ENCODE data around the gene TNRC6B.
A peak's percentile ranks its signal among the peaks of the same experiment; 100 is the strongest.

Gene TNRC6B

DNA sequence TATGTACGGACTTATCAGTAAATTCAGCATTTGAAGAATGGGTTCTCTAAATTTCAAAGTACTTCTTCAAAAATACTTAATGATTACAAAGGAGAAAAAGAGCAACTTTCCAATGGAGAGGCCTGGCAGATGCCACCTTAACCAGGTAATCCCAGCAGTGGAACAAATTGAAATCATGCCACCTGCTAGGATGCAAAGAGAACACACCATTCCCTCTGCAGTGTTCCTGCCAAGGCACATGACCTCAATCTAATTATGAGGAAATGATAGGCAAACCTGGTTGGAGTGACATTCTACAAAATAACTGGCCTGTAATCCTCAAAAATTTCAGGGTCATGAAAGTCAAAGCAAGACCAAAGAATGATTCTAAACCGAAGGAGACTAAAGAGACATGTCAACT, 21.5 kb downstream of the TNRC6B start:
- H3K9ac ChIP-seq (ENCODE audit: low read length in 2 of 2) = no peak overlapping the region
- H3K27ac ChIP-seq (ENCODE audit: low read length) = no peak overlapping the region
- H3K4me1 ChIP-seq (ENCODE audit: control insufficient read depth, insufficient read depth, low read length) = peaks cover 61% of the 10 kb centered on the region
- no peaks in the 10 kb centered on the region for H3K9me3 ChIP-seq (ENCODE audit: control insufficient read depth in 2 of 2, low read length in 2 of 2)
- no peaks in the 10 kb centered on the region for H3K27me3 ChIP-seq (ENCODE audit: control insufficient read depth in 1 of 2, insufficient read depth in 2 of 2, low read length in 2 of 2)
- H3K4me3 ChIP-seq (ENCODE audit: low read length in 2 of 2) = no peak overlapping the region
- H3K36me3 ChIP-seq (ENCODE audit: control insufficient read depth in 2 of 2, insufficient read depth in 2 of 2, low read length in 2 of 2) = no peaks in the 10 kb centered on the region

- Histone ChIP-seq H3K27me3 (ENCODE audit: control insufficient read depth in 1 of 2, insufficient read depth in 2 of 2, low read length in 2 of 2) (no peaks in the 10 kb centered on the region), H3K27ac (ENCODE audit: low read length) (no peak overlapping the region), H3K4me1 (ENCODE audit: control insufficient read depth, insufficient read depth, low read length) (peaks cover 61% of the 10 kb centered on the region), H3K36me3 (ENCODE audit: control insufficient read depth in 2 of 2, insufficient read depth in 2 of 2, low read length in 2 of 2) (no peaks in the 10 kb centered on the region), H3K9me3 (ENCODE audit: control insufficient read depth in 2 of 2, low read length in 2 of 2) (no peaks in the 10 kb centered on the region), H3K4me3 (ENCODE audit: low read length in 2 of 2) (no peak overlapping the region), H3K9ac (ENCODE audit: low read length in 2 of 2) (no peak overlapping the region)
Observed at GRCh38 chr22:40199852-40200251, 22.1 kb downstream of the TNRC6B start.

- Histone ChIP-seq H3K4me3 (ENCODE audit: low read length in 2 of 2) (no peak overlapping the region), H3K27me3 (ENCODE audit: control insufficient read depth in 1 of 2, insufficient read depth in 2 of 2, low read length in 2 of 2) (no peaks in the 10 kb centered on the region), H3K36me3 (ENCODE audit: control insufficient read depth in 2 of 2, insufficient read depth in 2 of 2, low read length in 2 of 2) (no peaks in the 10 kb centered on the region), H3K4me1 (ENCODE audit: control insufficient read depth, insufficient read depth, low read length) (peaks cover 57% of the 10 kb centered on the region), H3K27ac (ENCODE audit: low read length) (no peak overlapping the region), H3K9ac (ENCODE audit: low read length in 2 of 2) (no peak overlapping the region), H3K9me3 (ENCODE audit: control insufficient read depth in 2 of 2, low read length in 2 of 2) (no peaks in the 10 kb centered on the region)
Observed at GRCh38 chr22:40200795-40201530, 23.2 kb downstream of the TNRC6B start.

- Histone ChIP-seq H3K4me1 (ENCODE audit: control insufficient read depth, insufficient read depth, low read length) (peaks cover 43% of the 10 kb centered on the region), H3K9ac (ENCODE audit: low read length in 2 of 2) (no peak overlapping the region), H3K9me3 (ENCODE audit: control insufficient read depth in 2 of 2, low read length in 2 of 2) (no peaks in the 10 kb centered on the region), H3K27me3 (ENCODE audit: control insufficient read depth in 1 of 2, insufficient read depth in 2 of 2, low read length in 2 of 2) (no peaks in the 10 kb centered on the region), H3K27ac (ENCODE audit: low read length) (peak overlapping the region; percentile 3), H3K36me3 (ENCODE audit: control insufficient read depth in 2 of 2, insufficient read depth in 2 of 2, low read length in 2 of 2) (no peaks in the 10 kb centered on the region), H3K4me3 (ENCODE audit: low read length in 2 of 2) (peak overlapping the region in 1 of 2 donors; percentile 17)
Observed at GRCh38 chr22:40202225-40202944, 24.7 kb downstream of the TNRC6B start.

DNA sequence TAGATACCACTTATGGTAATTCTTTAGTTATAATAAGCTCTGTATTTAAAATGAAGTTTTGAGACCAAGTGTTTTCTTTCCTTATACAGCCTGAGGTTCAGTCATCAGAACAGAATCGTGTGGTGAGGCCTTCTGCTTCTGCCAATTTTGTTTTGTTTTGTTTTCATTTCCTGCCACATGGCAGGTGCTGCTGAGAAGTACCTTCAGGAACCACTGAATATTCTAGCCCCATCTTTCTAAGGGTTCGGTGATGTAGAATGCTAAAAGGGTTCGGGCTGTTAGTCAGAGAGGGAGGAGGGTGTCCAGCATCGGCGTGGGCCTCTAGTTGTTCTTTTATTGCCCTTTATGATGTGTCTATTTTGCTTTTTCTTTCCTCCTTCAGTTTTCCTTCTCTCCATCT, 25.8 kb downstream of the TNRC6B start:
- H3K27me3 ChIP-seq (ENCODE audit: control insufficient read depth in 1 of 2, insufficient read depth in 2 of 2, low read length in 2 of 2) = no peaks in the 10 kb centered on the region
- H3K9me3 ChIP-seq (ENCODE audit: control insufficient read depth in 2 of 2, low read length in 2 of 2) = no peaks in the 10 kb centered on the region
- peak overlapping the region; percentile 3 to 16 for H3K4me3 ChIP-seq (ENCODE audit: low read length in 2 of 2)
- peak overlapping the region in 1 of 2 donors; percentile 35 for H3K9ac ChIP-seq (ENCODE audit: low read length in 2 of 2)
- peaks cover 35% of the 10 kb centered on the region for H3K4me1 ChIP-seq (ENCODE audit: control insufficient read depth, insufficient read depth, low read length)
- H3K36me3 ChIP-seq (ENCODE audit: control insufficient read depth in 2 of 2, insufficient read depth in 2 of 2, low read length in 2 of 2) = no peaks in the 10 kb centered on the region
- peak overlapping the region; percentile 3 for H3K27ac ChIP-seq (ENCODE audit: low read length)

- Histone ChIP-seq H3K27ac (ENCODE audit: low read length) (peak overlapping the region; percentile 58), H3K9ac (ENCODE audit: low read length in 2 of 2) (peak overlapping the region; percentile 35 to 36), H3K27me3 (ENCODE audit: control insufficient read depth in 1 of 2, insufficient read depth in 2 of 2, low read length in 2 of 2) (no peaks in the 10 kb centered on the region), H3K4me1 (ENCODE audit: control insufficient read depth, insufficient read depth, low read length) (peaks cover 34% of the 10 kb centered on the region), H3K36me3 (ENCODE audit: control insufficient read depth in 2 of 2, insufficient read depth in 2 of 2, low read length in 2 of 2) (no peaks in the 10 kb centered on the region), H3K4me3 (ENCODE audit: low read length in 2 of 2) (peak overlapping the region in 1 of 2 donors; percentile 22), H3K9me3 (ENCODE audit: control insufficient read depth in 2 of 2, low read length in 2 of 2) (no peaks in the 10 kb centered on the region)
Observed at GRCh38 chr22:40204321-40205116, 26.8 kb downstream of the TNRC6B start.

- H3K36me3 ChIP-seq (ENCODE audit: control insufficient read depth in 2 of 2, insufficient read depth in 2 of 2, low read length in 2 of 2) = no peaks in the 10 kb centered on the region
- no peaks in the 10 kb centered on the region for H3K9me3 ChIP-seq (ENCODE audit: control insufficient read depth in 2 of 2, low read length in 2 of 2)
- no peak overlapping the region for H3K9ac ChIP-seq (ENCODE audit: low read length in 2 of 2)
- H3K4me3 ChIP-seq (ENCODE audit: low read length in 2 of 2) = no peak overlapping the region
- no peak overlapping the region for H3K27ac ChIP-seq (ENCODE audit: low read length)
- peaks cover 31% of the 10 kb centered on the region for H3K4me1 ChIP-seq (ENCODE audit: control insufficient read depth, insufficient read depth, low read length)
- H3K27me3 ChIP-seq (ENCODE audit: control insufficient read depth in 1 of 2, insufficient read depth in 2 of 2, low read length in 2 of 2) = no peaks in the 10 kb centered on the region
Observed at GRCh38 chr22:40206561-40206960, 28.8 kb downstream of the TNRC6B start.

- Histone ChIP-seq H3K4me3 (ENCODE audit: low read length in 2 of 2) (no peak overlapping the region), H3K9me3 (ENCODE audit: control insufficient read depth in 2 of 2, low read length in 2 of 2) (no peaks in the 10 kb centered on the region), H3K27me3 (ENCODE audit: control insufficient read depth in 1 of 2, insufficient read depth in 2 of 2, low read length in 2 of 2) (no peaks in the 10 kb centered on the region), H3K9ac (ENCODE audit: low read length in 2 of 2) (no peak overlapping the region), H3K27ac (ENCODE audit: low read length) (no peak overlapping the region), H3K36me3 (ENCODE audit: control insufficient read depth in 2 of 2, insufficient read depth in 2 of 2, low read length in 2 of 2) (no peaks in the 10 kb centered on the region), H3K4me1 (ENCODE audit: control insufficient read depth, insufficient read depth, low read length) (peaks cover 31% of the 10 kb centered on the region)
Observed at GRCh38 chr22:40210818-40211217, 33.1 kb downstream of the TNRC6B start.

DNA sequence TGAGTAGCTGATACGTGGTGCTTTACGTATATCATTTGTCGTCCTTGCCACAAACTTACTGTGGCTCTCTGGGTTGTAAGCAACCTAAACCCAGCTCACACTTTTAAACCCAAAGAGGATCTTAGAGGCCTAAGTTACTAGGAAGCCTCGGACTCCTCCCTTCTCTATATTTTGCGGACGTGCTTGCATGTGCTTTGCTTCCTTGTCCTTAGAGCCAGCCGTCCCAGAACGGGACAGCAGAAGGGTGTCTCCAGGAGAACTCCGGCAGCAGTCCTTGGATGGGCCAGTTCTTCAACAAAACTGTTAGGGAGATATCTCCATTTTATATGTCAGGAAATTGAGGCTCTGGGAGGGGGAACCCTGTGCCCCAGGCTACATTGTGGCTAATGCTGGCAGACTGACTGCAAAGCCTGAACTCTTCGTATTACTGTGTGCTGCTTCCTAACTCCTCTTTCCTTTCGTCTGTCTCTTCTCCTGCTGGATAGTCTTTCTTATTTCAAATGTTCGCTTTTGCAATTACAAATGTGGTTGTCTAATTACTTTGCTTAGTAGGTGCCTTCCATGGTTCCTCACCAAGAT, 33.8 kb downstream of the TNRC6B start:
- Histone ChIP-seq H3K4me1 (ENCODE audit: control insufficient read depth, insufficient read depth, low read length) (peaks cover 35% of the 10 kb centered on the region), H3K9ac (ENCODE audit: low read length in 2 of 2) (no peak overlapping the region), H3K36me3 (ENCODE audit: control insufficient read depth in 2 of 2, insufficient read depth in 2 of 2, low read length in 2 of 2) (no peaks in the 10 kb centered on the region), H3K27ac (ENCODE audit: low read length) (no peak overlapping the region), H3K9me3 (ENCODE audit: control insufficient read depth in 2 of 2, low read length in 2 of 2) (no peaks in the 10 kb centered on the region), H3K27me3 (ENCODE audit: control insufficient read depth in 1 of 2, insufficient read depth in 2 of 2, low read length in 2 of 2) (no peaks in the 10 kb centered on the region), H3K4me3 (ENCODE audit: low read length in 2 of 2) (peak overlapping the region in 1 of 2 donors; percentile 22)

GRCh38 chr22:40212121-40212520, 34.4 kb downstream of the TNRC6B start:
- Histone ChIP-seq H3K9me3 (ENCODE audit: control insufficient read depth in 2 of 2, low read length in 2 of 2) (no peaks in the 10 kb centered on the region), H3K4me3 (ENCODE audit: low read length in 2 of 2) (peak overlapping the region in 1 of 2 donors; percentile 22), H3K9ac (ENCODE audit: low read length in 2 of 2) (no peak overlapping the region), H3K27me3 (ENCODE audit: control insufficient read depth in 1 of 2, insufficient read depth in 2 of 2, low read length in 2 of 2) (no peaks in the 10 kb centered on the region), H3K4me1 (ENCODE audit: control insufficient read depth, insufficient read depth, low read length) (peaks cover 35% of the 10 kb centered on the region), H3K36me3 (ENCODE audit: control insufficient read depth in 2 of 2, insufficient read depth in 2 of 2, low read length in 2 of 2) (no peaks in the 10 kb centered on the region), H3K27ac (ENCODE audit: low read length) (peak overlapping the region; percentile 24)

All from stomach smooth muscle (tissue), 2 donors.